Body of pancreas (tissue), 4 donors: ENCODE measurements around the gene LCA5L. TPM values are rescaled to one million over a fixed set of nuclear protein-coding genes. Genes with fewer than 3 reads are reported as not detected.

Source experiments
- ATAC-seq: fragments of 150-250 bp; one replicate; pipeline ENCODE4 v1.9.1; 2016
- DNase-seq, 4 donors: peaks; one replicate each; pipeline ENCODE4 v3.0.0-alpha.2; 2019
- H3K27ac ChIP-seq, 4 donors: fragments of 200-600 bp; sonication (generic); 1 replicate in 3 of 4; 2 replicates in 1 of 4; pipeline versions ENCODE4 v1.5.1 to v1.6.1; 2016 to 2019; ENCODE audit warnings: mild to moderate bottlenecking in 1 of 4, mixed read lengths in 1 of 4, moderate library complexity in 1 of 4
- H3K27me3 ChIP-seq, 2 donors: fragments of 200-600 bp; sonication (generic); one replicate each; pipeline ENCODE4 v1.6.0; 2016; ENCODE audit warnings: mild to moderate bottlenecking in 1 of 2
- H3K36me3 ChIP-seq, 2 donors: fragments of 200-600 bp; sonication (generic); replicated peaks in 1 of 2; 2 replicates each; pipeline ENCODE4 v1.5.1; 2016; ENCODE audit warnings: low read depth in 2 of 2; ENCODE audit not compliant: insufficient read depth in 1 of 2
- H3K4me1 ChIP-seq: fragments of 200-600 bp; sonication (generic); one replicate; pipeline ENCODE4 v1.6.0; 2016
- H3K4me3 ChIP-seq, 2 donors: fragments of 200-600 bp; sonication (generic); 1 replicate in 1 of 2; 2 replicates in 1 of 2; pipeline ENCODE4 v1.5.1; 2016 to 2019
- H3K9me3 ChIP-seq, 3 donors: fragments of 200-600 bp; sonication (generic); 1 replicate in 2 of 3; 2 replicates in 1 of 3; pipeline ENCODE4 v1.5.1; 2016
- CTCF ChIP-seq, 7 experiments: fragments of 450-650 bp in 4 of 7; fragments of 200-600 bp in 3 of 7; sonication (generic) in 3 of 7; IDR thresholded peaks; one replicate each; pipeline ENCODE4 v1.5.1; 2016 to 2019; ENCODE audit warnings: antibody characterized with exemption in 7 of 7
- POLR2A ChIP-seq, 3 donors: fragments of 450-650 bp; IDR thresholded peaks; one replicate each; pipeline ENCODE4 v1.6.1; 2016; ENCODE audit warnings: antibody characterized with exemption in 3 of 3, mild to moderate bottlenecking in 2 of 3
- WGBS, 2 donors: methylation state at CpG; one replicate each; pipeline ENCODE4 v1.1.5; 2017; 5-methylcytosine and 5-hydroxymethylcytosine counted together
- intact Hi-C: fragments of 100-400 bp; cut with DNase I; formaldehyde crosslinking; loops from one replicate; pipeline ENCODE4 v1.15.1; 2023
- total RNA-seq, 2 donors: library from RNA; depleted of rRNA; stranded (reverse); fragments of >200 nt; gene quantifications; one replicate each; pipeline ENCODE4 v1.1.0, GENCODE V29; 2016

Gene LCA5L
- total RNA-seq, 2 donors from 2014 or later, result 0.78 to 1.3 TPM

GRCh38 chr21:39406065-39406464, 39.5 kb downstream of the LCA5L start:
- Histone ChIP-seq H3K36me3 (no peaks in the 10 kb centered on the region), H3K4me3 (no peak overlapping the region), H3K9me3 (no peaks in the 10 kb centered on the region), H3K27me3 (no peaks in the 10 kb centered on the region), H3K4me1 (no peaks in the 10 kb centered on the region), H3K27ac (no peak overlapping the region)
- DNase-seq, result no peak
- no peak for TF ChIP-seq POLR2A (IDR thresholded peaks at IDR 0.05)
- no peak for TF ChIP-seq CTCF (IDR thresholded peaks at IDR 0.05)
- intact Hi-C loops, result no loop called here
- ATAC-seq, result no peak
- 91 to 100% methylated on average over 2 of the region's 2 CpGs for WGBS, 2 donors

- Histone ChIP-seq H3K9me3 (no peaks in the 10 kb centered on the region), H3K27me3 (no peaks in the 10 kb centered on the region), H3K4me1 (no peaks in the 10 kb centered on the region), H3K36me3 (peaks cover 0 to 8% of the 10 kb centered on the region in 2 donors), H3K27ac (no peak overlapping the region), H3K4me3 (no peak overlapping the region)
- TF ChIP-seq CTCF (IDR thresholded peaks at IDR 0.05) (no peak), POLR2A (IDR thresholded peaks at IDR 0.05) (no peak)
- no peak for DNase-seq
- no peak for ATAC-seq
- WGBS, 2 donors, result 83 to 88% methylated on average over 8 of the region's 8 CpGs
- intact Hi-C loops, result no loop called here
These were observed 45.4 kb downstream of the LCA5L start for GRCh38 chr21:39400173-39400572.

- Histone ChIP-seq H3K36me3 (peaks cover 0 to 14% of the 10 kb centered on the region in 2 donors), H3K27me3 (no peaks in the 10 kb centered on the region), H3K4me1 (no peaks in the 10 kb centered on the region), H3K9me3 (no peaks in the 10 kb centered on the region), H3K4me3 (no peak overlapping the region), H3K27ac (no peak overlapping the region)
- 81 to 91% methylated on average over 9 to 11 of the region's 11 CpGs for WGBS, 2 donors
- ATAC-seq (no peak), DNase-seq (no peak)
- intact Hi-C loops, result no loop called here
- TF ChIP-seq CTCF (IDR thresholded peaks at IDR 0.05), result no peak
- TF ChIP-seq POLR2A (IDR thresholded peaks at IDR 0.05), result no peak
These were observed 47.8 kb downstream of the LCA5L start for GRCh38 chr21:39397646-39398385.

GRCh38 chr21:39392981-39393380, 52.6 kb downstream of the LCA5L start:
- ATAC-seq (no peak), DNase-seq (no peak)
- no peak for TF ChIP-seq POLR2A (IDR thresholded peaks at IDR 0.05)
- TF ChIP-seq CTCF (IDR thresholded peaks at IDR 0.05), result no peak
- no peaks in the 10 kb centered on the region for H3K27me3 ChIP-seq
- peaks cover 12% of the 10 kb centered on the region for H3K4me1 ChIP-seq
- no peak overlapping the region for H3K27ac ChIP-seq
- H3K4me3 ChIP-seq, result no peak overlapping the region
- peaks cover 0 to 22% of the 10 kb centered on the region in 2 donors for H3K36me3 ChIP-seq
- no peaks in the 10 kb centered on the region for H3K9me3 ChIP-seq
- WGBS, 2 donors, result 82 to 87% methylated on average over 7 of the region's 7 CpGs
- intact Hi-C loops, result loop anchor here (5.0 kb wide), 1 partner anchor 81 kb away; the partner anchor contains the start of gene BRWD1
